Parathyroid adenoma (tissue), 2 donors: Measurements from ENCODE around the gene RC3H1.

Experiments used
- H2AFZ ChIP-seq: fragments of 300-600 bp; sonication (generic); one replicate; pipeline ENCODE4 v1.7.0; 2017; ENCODE audit warnings: antibody characterized with exemption, mild to moderate bottlenecking
- H3K27ac ChIP-seq: fragments of 300-600 bp; sonication (generic); one replicate; pipeline ENCODE4 v1.7.0; 2017
- H3K27me3 ChIP-seq: fragments of 300-600 bp; sonication (generic); one replicate; pipeline ENCODE4 v1.7.0; 2017; ENCODE audit warnings: low read length; ENCODE audit not compliant: control insufficient read depth, insufficient read depth
- H3K36me3 ChIP-seq: fragments of 300-600 bp; sonication (generic); one replicate; pipeline ENCODE4 v1.7.0; 2017; ENCODE audit warnings: low read length; ENCODE audit not compliant: control insufficient read depth, insufficient read depth
- H3K4me1 ChIP-seq: fragments of 300-600 bp; sonication (generic); one replicate; pipeline ENCODE4 v1.7.0; 2017; ENCODE audit warnings: control low read depth
- H3K4me2 ChIP-seq: fragments of 300-600 bp; sonication (generic); one replicate; pipeline ENCODE4 v1.7.0; 2017; ENCODE audit warnings: low read length
- H3K4me3 ChIP-seq: fragments of 300-600 bp; sonication (generic); one replicate; pipeline ENCODE4 v1.7.0; 2017; ENCODE audit warnings: low read depth, low read length
- H3K79me2 ChIP-seq: fragments of 300-600 bp; sonication (generic); one replicate; pipeline ENCODE4 v1.7.0; 2017; ENCODE audit warnings: control low read depth
- H3K9ac ChIP-seq: fragments of 300-600 bp; sonication (generic); one replicate; pipeline ENCODE4 v1.7.0; 2017; ENCODE audit warnings: mild to moderate bottlenecking
- H3K9me3 ChIP-seq: fragments of 300-600 bp; sonication (generic); one replicate; pipeline ENCODE4 v1.7.0; 2017; ENCODE audit warnings: low read length; ENCODE audit not compliant: control insufficient read depth
- CTCF ChIP-seq: fragments of 300-600 bp; sonication (generic); IDR thresholded peaks from one replicate; pipeline ENCODE4 v1.7.0; 2017; ENCODE audit warnings: antibody characterized with exemption, mild to moderate bottlenecking
- donor health status: primary hyperparathyroidism.

Gene RC3H1

GRCh38 chr1:173903827-173904531 lies 118.2 kb downstream of the RC3H1 start:
- Histone ChIP-seq H3K9ac (no peak overlapping the region), H2AFZ (no peak overlapping the region), H3K4me3 (no peak overlapping the region), H3K27me3 (no peaks in the 10 kb centered on the region), H3K9me3 (no peaks in the 10 kb centered on the region), H3K36me3 (no peaks in the 10 kb centered on the region), H3K4me2 (no peak overlapping the region), H3K27ac (no peak overlapping the region), H3K4me1 (no peaks in the 10 kb centered on the region), H3K79me2 (no peaks in the 10 kb centered on the region)
- TF ChIP-seq CTCF: no peak

- Histone ChIP-seq H3K9me3 (no peaks in the 10 kb centered on the region), H3K27me3 (no peaks in the 10 kb centered on the region), H2AFZ (no peak overlapping the region), H3K4me1 (no peaks in the 10 kb centered on the region), H3K36me3 (no peaks in the 10 kb centered on the region), H3K4me3 (no peak overlapping the region), H3K9ac (no peak overlapping the region), H3K4me2 (no peak overlapping the region), H3K79me2 (no peaks in the 10 kb centered on the region), H3K27ac (no peak overlapping the region)
- no peak for TF ChIP-seq CTCF
Observed at GRCh38 chr1:173900992-173901391, 121.2 kb downstream of the RC3H1 start.

GRCh38 chr1:173900427-173900826 lies 121.7 kb downstream of the RC3H1 start:
- no peak overlapping the region for H3K9ac ChIP-seq
- H3K27me3 ChIP-seq: no peaks in the 10 kb centered on the region
- TF ChIP-seq CTCF: no peak

GRCh38 chr1:173894189-173894588 lies 128.0 kb downstream of the RC3H1 start:
- TF ChIP-seq CTCF: no peak
- H3K4me1 ChIP-seq: no peaks in the 10 kb centered on the region
- no peak overlapping the region for H3K4me2 ChIP-seq
- H3K36me3 ChIP-seq: no peaks in the 10 kb centered on the region
- H3K27ac ChIP-seq: no peak overlapping the region
- H3K79me2 ChIP-seq: no peaks in the 10 kb centered on the region
- no peak overlapping the region for H3K4me3 ChIP-seq
- H3K9me3 ChIP-seq: no peaks in the 10 kb centered on the region
- no peak overlapping the region for H2AFZ ChIP-seq
- H3K27me3 ChIP-seq: no peaks in the 10 kb centered on the region
- H3K9ac ChIP-seq: no peak overlapping the region

More at GRCh38 chr1:173900427-173900826, 121.7 kb downstream of the RC3H1 start:
- Histone ChIP-seq H3K4me1 (no peaks in the 10 kb centered on the region), H3K4me3 (no peak overlapping the region), H3K27ac (no peak overlapping the region), H3K36me3 (no peaks in the 10 kb centered on the region), H2AFZ (no peak overlapping the region), H3K4me2 (no peak overlapping the region), H3K79me2 (no peaks in the 10 kb centered on the region), H3K9me3 (no peaks in the 10 kb centered on the region)

- Histone ChIP-seq H3K9me3 (no peaks in the 10 kb centered on the region), H3K4me2 (no peak overlapping the region), H2AFZ (no peak overlapping the region), H3K36me3 (no peaks in the 10 kb centered on the region), H3K9ac (no peak overlapping the region), H3K27me3 (no peaks in the 10 kb centered on the region), H3K27ac (no peak overlapping the region), H3K4me3 (no peak overlapping the region), H3K4me1 (no peaks in the 10 kb centered on the region), H3K79me2 (no peaks in the 10 kb centered on the region)
- TF ChIP-seq CTCF: no peak
Observed at GRCh38 chr1:173893611-173894010, 128.5 kb downstream of the RC3H1 start.
